ENCODE results near the gene HOXD4.

The HOXD4 gene

DNA sequence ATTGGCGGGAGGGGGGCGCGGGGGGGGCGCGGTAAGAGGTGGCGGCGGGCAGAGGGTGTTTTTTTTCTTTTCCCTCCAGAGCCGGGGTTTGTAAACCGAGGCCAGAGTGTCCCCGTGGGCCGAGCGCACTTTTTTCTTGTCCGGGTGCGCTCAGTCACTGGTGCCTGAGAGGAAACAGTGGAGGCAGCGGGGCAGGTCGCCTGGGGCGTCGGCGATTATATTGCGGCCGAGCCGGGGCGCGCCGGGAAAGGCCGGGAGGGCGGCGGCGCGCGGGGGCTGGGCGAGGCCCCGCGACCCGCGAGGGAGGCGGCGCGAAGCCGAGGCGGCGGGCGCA, 21.6 kb upstream of the HOXD4 start:
- DNase-seq (ENCODE audit: low read depth) = no peak
- TF ChIP-seq, protein P1, sequence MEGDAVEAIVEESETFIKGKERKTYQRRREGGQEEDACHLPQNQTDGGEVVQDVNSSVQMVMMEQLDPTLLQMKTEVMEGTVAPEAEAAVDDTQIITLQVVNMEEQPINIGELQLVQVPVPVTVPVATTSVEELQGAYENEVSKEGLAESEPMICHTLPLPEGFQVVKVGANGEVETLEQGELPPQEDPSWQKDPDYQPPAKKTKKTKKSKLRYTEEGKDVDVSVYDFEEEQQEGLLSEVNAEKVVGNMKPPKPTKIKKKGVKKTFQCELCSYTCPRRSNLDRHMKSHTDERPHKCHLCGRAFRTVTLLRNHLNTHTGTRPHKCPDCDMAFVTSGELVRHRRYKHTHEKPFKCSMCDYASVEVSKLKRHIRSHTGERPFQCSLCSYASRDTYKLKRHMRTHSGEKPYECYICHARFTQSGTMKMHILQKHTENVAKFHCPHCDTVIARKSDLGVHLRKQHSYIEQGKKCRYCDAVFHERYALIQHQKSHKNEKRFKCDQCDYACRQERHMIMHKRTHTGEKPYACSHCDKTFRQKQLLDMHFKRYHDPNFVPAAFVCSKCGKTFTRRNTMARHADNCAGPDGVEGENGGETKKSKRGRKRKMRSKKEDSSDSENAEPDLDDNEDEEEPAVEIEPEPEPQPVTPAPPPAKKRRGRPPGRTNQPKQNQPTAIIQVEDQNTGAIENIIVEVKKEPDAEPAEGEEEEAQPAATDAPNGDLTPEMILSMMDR (IDR thresholded peaks at IDR 0.05; ENCODE audit: low read depth, low read length, missing control alignments) = no peak
- no peak overlapping the region for H3K4me3 ChIP-seq (ENCODE audit: low read depth, low read length)

DNA sequence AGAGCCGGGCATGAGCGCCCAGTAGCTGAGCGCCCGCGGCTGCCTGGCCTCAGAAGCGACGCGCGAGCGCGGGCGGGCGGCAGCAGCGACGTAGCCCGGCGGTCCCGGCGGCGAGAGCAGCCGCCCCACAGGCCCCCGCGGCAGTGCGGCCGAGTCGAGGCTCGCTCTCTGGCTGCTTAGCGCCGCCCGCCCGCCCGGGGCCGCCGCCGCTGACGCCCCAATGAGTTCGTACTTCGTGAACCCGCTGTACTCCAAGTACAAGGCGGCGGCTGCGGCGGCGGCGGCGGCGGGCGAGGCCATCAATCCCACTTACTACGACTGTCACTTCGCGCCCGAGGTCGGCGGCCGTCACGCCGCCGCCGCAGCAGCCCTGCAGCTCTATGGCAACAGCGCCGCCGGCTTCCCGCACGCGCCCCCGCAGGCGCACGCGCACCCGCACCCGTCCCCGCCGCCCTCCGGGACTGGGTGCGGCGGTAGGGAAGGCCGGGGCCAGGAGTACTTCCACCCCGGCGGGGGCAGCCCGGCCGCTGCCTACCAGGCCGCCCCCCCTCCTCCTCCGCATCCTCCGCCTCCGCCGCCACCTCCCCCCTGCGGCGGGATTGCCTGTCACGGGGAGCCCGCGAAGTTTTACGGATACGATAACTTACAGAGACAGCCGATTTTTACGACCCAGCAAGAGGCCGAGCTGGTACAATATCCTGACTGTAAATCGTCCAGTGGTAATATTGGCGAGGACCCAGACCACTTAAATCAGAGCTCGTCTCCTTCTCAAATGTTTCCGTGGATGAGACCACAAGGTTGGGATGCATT, 21.0 kb upstream of the HOXD4 start:
- TF ChIP-seq, protein P1 (IDR thresholded peaks at IDR 0.05; ENCODE audit: low read depth, low read length, missing control alignments) = no peak
- no peak overlapping the region for H3K4me3 ChIP-seq (ENCODE audit: low read depth, low read length)
- DNase-seq (ENCODE audit: low read depth) = no peak

DNA sequence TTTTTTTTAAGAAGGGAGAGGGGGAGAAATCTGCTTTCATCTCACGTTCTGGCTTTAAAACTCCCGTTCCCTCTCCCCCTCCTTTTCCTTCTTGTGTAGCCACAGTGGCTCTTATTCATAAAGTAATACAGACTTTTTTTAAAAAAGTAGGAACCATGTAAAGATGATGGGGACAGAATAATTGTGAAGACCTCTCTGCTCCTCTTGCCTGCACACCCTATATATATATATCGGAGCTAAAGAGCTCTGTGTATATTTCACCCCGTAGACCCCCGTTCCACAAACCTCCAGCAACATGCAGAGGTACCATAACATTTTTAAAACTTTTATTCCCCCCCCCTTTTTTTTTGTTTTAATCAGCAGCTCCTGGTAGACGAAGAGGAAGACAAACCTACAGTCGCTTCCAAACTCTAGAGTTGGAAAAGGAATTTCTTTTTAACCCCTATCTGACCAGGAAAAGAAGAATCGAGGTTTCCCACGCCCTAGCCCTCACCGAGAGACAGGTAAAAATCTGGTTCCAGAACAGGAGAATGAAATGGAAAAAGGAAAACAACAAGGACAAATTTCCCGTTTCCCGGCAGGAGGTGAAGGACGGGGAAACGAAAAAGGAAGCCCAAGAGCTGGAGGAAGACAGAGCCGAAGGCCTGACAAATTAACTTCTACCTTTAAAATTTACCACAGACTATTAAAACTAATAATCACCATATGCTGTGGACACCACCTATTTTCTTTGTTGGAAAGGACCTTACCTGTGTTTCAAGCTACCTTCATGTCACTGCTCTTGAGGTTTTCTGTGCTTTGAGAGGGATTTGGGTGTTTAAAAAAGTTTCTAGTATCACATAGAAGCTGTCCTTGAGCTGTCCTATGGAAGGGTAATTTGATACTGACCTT, 20.1 kb upstream of the HOXD4 start:
- H3K4me3 ChIP-seq (ENCODE audit: low read depth, low read length) = no peak overlapping the region
- DNase-seq (ENCODE audit: low read depth) = no peak

DNA sequence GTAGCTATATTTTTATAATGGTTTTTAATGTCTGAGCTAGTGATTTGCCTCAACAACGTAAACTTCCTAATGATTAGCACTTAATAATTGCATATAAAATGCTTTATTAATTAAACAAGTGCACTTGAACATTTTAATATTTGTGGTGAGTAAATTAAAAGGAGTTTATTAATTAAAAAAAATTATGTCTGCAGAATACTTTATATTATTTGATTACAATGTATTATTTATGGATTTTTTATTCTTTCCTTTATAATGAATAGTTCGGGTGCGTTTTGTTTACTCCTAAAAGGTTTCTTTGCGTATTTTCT, 19.5 kb upstream of the HOXD4 start:
- no peak for DNase-seq (ENCODE audit: low read depth)
- H3K4me3 ChIP-seq (ENCODE audit: low read depth, low read length) = no peak overlapping the region
- TF ChIP-seq, protein P1 (IDR thresholded peaks at IDR 0.05; ENCODE audit: low read depth, low read length, missing control alignments) = no peak

More for the DNA sequence above, 20.1 kb upstream of the HOXD4 start:
- TF ChIP-seq, protein P1 (IDR thresholded peaks at IDR 0.05; ENCODE audit: low read depth, low read length, missing control alignments) = no peak

DNA sequence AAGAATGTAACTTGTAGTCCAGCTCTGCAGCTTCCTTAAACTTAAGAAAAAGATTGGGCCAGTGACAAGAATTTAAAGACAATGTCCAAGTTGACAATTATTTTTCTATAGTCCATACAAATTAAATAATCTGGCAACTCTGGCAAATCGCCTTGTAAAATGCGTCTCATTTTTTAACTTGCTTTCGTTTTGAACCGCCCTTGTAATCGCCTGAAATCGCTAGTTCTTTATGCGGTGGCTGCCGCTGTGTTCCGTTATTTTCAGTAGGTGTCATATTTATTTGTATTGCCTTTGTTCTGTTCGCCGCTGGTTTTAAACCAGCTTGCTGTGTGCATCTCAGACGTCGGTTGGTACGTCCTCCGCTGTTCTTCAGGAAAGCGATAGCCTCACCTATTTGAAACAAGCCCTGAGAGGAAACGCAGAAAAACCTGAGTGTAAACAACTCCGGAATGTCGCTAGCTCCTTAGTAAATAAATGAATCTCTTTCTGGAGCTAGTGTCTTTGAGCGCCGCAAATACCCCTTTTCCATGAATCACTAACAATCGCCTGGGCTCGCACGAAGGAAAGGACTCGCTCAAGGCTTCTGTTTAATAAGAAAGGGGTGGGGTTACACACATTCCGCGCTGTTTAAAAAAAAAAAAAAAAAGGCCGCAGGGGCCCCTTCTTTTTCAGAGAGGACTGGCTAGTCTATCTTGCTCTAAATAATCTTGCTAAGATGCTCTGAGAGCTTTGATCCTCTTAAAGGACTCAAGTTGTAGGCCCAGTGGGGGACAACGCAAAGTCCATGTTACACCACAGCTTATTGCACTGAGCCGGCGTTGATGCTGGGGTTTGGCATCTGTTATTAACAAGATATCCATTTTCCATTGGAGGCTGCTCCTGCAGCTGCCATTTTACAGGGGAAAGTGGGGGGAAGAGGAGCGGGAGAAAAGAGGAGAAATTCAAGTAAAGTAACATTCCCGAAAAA, 18.9 kb upstream of the HOXD4 start:
- no peak overlapping the region for H3K4me3 ChIP-seq (ENCODE audit: low read depth, low read length)

DNA sequence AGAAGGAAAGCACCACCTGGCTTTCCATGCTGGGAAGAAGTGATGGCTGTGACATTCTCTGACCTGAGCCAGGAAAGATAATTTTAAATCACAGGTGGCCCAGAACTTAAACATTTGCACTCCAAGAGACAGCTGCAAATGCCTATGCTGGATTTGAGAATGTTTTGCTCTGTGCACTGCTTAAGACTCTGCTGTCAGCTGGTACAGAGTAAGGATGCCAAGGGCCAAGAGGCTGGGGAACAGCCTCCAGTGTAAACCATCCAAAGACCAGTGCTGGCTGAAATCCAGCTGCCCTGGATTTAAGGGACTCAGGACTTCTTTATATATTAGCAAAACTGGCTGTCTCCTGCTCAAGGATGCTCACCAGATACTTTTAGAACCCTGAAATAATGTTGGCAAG, 18.0 kb upstream of the HOXD4 start:
- TF ChIP-seq, protein P1 (IDR thresholded peaks at IDR 0.05; ENCODE audit: low read depth, low read length, missing control alignments) = no peak
- no peak for DNase-seq (ENCODE audit: low read depth)
- no peak overlapping the region for H3K4me3 ChIP-seq (ENCODE audit: low read depth, low read length)

More for the DNA sequence above, 18.9 kb upstream of the HOXD4 start:
- TF ChIP-seq, protein P1 (IDR thresholded peaks at IDR 0.05; ENCODE audit: low read depth, low read length, missing control alignments) = no peak
- no peak for DNase-seq (ENCODE audit: low read depth)
